Natural killer cell treated with Interleukin-12 subunit alpha and Interleukin-12 subunit beta and Interleukin-15 and Interleukin-18, amount 100 ng/mL, for 72 hours (primary cell): ENCODE data around the gene CCDC9B. TPM values are rescaled to one million over a fixed set of nuclear protein-coding genes. Genes with fewer than 3 reads are reported as not detected.

Experiments
- ATAC-seq, 2 donors: fragments of 150-1000 bp; cut with Tn5 transposase in 1 of 2; sonication (Bioruptor Pico), chemical (Tn5 transposase) in 1 of 2; 2 replicates each; pipeline ENCODE4 v1.10.0; 2021
- DNase-seq: peaks from one replicate; pipeline ENCODE4 v3.0.0; 2022; ENCODE audit warnings: low spot score
- H3K27ac Mint-ChIP-seq, 2 donors: 1 replicate in 1 of 2; 2 replicates in 1 of 2; pipeline ENCODE4 v1.8.0; 2022; ENCODE audit warnings: mixed read lengths in 2 of 2, mild to moderate bottlenecking in 1 of 2, moderate library complexity in 1 of 2
- H3K27me3 Mint-ChIP-seq, 2 donors: 1 replicate in 1 of 2; 2 replicates in 1 of 2; pipeline ENCODE4 v1.8.0; 2022; ENCODE audit warnings: mixed read lengths in 2 of 2
- H3K36me3 Mint-ChIP-seq: one replicate; pipeline ENCODE4 v1.8.0; 2022; ENCODE audit warnings: mixed read lengths
- H3K4me1 Mint-ChIP-seq, 2 donors: 1 replicate in 1 of 2; 2 replicates in 1 of 2; pipeline ENCODE4 v1.8.0; 2022; ENCODE audit warnings: low read depth in 2 of 2, mixed read lengths in 2 of 2, mild to moderate bottlenecking in 1 of 2
- H3K4me3 Mint-ChIP-seq: one replicate; pipeline ENCODE4 v1.8.0; 2022; ENCODE audit warnings: mixed read lengths
- H3K9me3 Mint-ChIP-seq: 2 replicates; pipeline ENCODE4 v1.8.0; 2022; ENCODE audit warnings: mixed read lengths
- total RNA-seq, 2 donors: library from RNA; stranded (reverse); gene quantifications; one replicate each; pipeline ENCODE4 v1.2.3, GENCODE V29; 2022

CCDC9B gene
- total RNA-seq, 2 donors from 2014 or later, result 0.29 to 0.47 TPM

DNA sequence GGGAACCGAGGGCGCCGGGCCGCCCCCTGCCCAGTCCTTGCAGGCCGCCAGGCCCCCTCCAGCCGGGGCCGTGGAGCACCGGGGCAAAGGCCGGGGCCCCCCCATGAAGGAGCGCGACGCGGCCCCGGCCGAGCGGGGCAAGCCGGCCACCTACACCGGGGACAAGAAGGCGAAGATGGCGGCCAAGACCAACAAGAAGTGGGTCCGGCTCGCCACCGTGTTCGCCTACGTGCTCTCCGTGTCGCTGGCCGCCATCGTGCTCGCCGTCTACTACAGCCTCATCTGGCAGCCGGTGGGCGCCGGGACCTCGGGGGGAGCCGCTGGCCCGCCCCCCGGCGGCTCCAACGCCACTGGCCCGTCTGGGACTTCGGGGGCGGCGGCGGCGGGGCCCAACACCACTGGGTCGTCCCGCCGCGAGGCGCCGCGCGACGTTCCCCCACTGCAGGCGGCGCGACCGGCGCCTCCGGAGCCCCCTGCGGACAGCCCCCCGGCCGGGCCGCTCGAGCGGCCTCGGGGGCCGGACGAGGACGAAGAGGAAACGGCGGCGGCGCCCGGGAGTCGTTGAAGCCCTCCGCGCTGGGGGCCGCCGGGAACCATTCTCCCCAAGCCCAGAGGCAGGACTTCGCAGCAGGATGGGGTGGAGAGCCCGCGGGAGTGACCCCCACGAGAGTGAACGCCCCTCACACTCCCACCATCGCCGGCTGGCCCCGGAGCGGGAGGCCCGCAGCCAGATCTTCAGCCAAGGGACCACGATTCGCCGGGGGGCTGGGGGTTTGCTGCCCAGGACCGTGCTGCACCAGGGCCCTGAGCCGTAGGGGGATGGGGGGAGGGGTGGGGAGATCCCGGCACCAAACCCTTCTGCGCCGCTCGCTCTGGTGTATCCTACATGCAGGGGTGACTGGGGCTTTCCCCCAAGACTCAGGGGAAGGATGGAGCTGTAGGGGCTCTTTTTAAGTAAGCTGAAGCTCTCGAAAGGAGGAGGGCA lies 16.5 kb downstream of the CCDC9B start:
- no peak for DNase-seq
- Mint-ChIP-seq H3K4me1 (peaks cover 37 to 50% of the 10 kb centered on the region in 2 donors), H3K27me3 (no peaks in the 10 kb centered on the region), H3K4me3 (peak overlapping the region; percentile 79), H3K27ac (no peak overlapping the region), H3K9me3 (no peaks in the 10 kb centered on the region), H3K36me3 (no peaks in the 10 kb centered on the region)
- ATAC-seq, result peak; percentile 11 to 13

DNA sequence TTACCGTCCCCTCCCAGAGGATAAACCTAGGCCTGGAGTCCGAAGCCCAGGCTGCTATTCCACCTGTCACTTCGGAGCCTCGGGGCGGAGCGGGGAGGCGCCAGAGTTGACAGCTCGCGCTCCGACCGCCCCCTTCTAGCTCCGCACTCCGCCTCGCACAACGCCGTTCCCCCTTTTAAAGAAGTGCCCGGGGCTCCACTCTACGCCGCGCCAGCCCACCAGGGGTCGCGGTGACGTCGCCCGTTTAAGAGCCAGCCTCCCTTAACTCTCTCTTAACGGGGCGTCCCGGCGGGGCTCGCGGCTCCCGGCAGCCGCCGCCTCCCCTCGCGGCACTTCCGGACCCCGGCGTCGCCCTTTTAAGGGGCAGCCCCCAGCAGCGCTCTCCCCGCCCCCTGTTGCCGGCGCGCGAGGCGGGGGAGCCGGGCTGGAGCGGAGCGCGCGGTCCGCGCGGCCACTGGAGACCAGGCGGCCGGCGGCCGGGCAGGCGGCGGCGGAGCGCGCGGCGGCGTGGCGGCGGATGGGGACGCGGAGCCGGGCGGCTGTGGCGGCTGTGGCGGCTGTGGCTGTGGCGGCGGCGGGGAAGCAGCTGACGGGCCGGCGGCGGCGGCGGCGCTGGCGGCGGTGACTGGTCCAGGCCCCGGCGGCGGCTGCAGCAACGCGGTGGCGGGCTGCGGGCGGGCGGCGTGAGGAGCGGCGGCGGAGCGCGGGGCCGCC lies 17.3 kb downstream of the CCDC9B start, which contains the start of gene INAFM2:
TSS of gene INAFM2 (plus strand) at position 454 of the 714 bp plus-strand sequence. CDS start 364 bp downstream, outside the sequence.
- H3K9me3 Mint-ChIP-seq, result no peaks in the 10 kb centered on the region
- H3K36me3 Mint-ChIP-seq, result no peaks in the 10 kb centered on the region

DNA sequence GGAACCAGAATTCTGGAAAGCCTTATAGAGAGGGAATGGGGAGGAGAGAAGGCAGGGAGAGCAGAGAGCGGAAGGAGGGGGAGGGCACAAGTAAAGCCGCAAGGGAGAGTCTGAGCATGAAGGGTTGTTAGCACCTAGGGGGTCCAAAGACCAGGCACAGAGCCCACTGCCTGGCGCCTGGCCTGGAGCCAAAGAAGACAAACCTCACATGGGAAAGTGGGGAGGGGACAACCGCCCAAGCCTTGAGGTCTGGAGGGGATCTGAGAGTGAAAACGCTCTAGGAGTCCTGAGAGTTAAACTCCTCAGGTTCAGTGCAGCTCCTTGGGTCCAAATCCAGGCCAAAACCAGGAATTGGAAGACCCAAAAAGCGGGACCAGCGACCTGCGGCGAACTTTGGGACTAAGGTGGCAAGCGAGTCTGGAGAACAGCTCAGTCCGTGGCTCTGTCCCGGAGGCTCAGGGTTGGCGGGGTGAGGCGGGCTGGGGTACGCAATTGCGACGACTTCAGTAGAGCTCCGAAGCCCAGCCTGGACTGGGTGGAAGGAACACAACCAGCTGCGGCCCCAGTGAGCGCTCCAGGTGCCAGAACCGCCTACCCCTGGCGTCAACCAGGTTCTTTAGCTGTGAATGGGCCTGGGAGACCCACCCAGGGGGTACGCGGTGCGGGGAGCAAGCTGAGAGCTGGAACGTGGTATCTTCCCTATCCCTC lies 18.1 kb downstream of the CCDC9B start:
- no peaks in the 10 kb centered on the region for H3K36me3 Mint-ChIP-seq
- H3K27me3 Mint-ChIP-seq, result no peaks in the 10 kb centered on the region
- DNase-seq, result no peak

More for the DNA sequence above, 17.3 kb downstream of the CCDC9B start, which contains the start of gene INAFM2:
- peak within 1 kb of the TSS; percentile 85 for H3K4me3 Mint-ChIP-seq
- no peaks in the 10 kb centered on the region for H3K27me3 Mint-ChIP-seq
- peaks cover 37 to 50% of the 10 kb centered on the region in 2 donors for H3K4me1 Mint-ChIP-seq
- peak within 1 kb of the TSS in 1 of 2 donors; percentile 63 for H3K27ac Mint-ChIP-seq
- peak; percentile 93 for DNase-seq
- peak; percentile 94 to 96 for ATAC-seq

DNA sequence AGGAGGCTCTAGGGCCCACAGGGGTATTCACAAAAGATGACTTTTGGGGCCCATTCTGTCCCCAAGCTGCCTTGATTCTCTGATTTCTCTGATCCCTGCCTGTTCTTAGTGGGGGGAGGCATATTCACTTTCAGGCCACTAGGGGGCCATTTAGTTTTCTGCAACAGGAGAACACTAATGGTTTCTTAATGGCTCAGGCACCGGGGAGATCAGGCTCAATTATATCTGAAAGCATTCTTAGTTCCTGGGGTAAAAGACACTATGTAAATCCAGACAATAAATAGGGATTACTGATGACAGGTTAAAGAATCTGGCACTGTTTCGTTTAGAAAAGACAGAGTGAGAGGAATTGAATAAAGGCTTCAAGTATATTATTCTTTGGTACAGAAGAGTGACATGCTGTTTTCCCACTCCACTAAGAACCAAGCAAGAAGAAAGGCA lies 19.8 kb downstream of the CCDC9B start:
- peak overlapping the region; percentile 44 for H3K4me3 Mint-ChIP-seq
- H3K27me3 Mint-ChIP-seq, result no peaks in the 10 kb centered on the region
- DNase-seq, result no peak
- no peaks in the 10 kb centered on the region for H3K36me3 Mint-ChIP-seq
- ATAC-seq, result no peak
- peaks cover 22 to 28% of the 10 kb centered on the region in 2 donors for H3K4me1 Mint-ChIP-seq
- no peaks in the 10 kb centered on the region for H3K9me3 Mint-ChIP-seq
- peak overlapping the region in 1 of 2 donors; percentile 9 for H3K27ac Mint-ChIP-seq

More for the DNA sequence above, 18.1 kb downstream of the CCDC9B start:
- H3K27ac Mint-ChIP-seq, result peak overlapping the region in 1 of 2 donors; percentile 63
- H3K4me1 Mint-ChIP-seq, result peaks cover 32 to 44% of the 10 kb centered on the region in 2 donors
- no peak for ATAC-seq
- H3K9me3 Mint-ChIP-seq, result no peaks in the 10 kb centered on the region
- peak overlapping the region; percentile 85 for H3K4me3 Mint-ChIP-seq

DNA sequence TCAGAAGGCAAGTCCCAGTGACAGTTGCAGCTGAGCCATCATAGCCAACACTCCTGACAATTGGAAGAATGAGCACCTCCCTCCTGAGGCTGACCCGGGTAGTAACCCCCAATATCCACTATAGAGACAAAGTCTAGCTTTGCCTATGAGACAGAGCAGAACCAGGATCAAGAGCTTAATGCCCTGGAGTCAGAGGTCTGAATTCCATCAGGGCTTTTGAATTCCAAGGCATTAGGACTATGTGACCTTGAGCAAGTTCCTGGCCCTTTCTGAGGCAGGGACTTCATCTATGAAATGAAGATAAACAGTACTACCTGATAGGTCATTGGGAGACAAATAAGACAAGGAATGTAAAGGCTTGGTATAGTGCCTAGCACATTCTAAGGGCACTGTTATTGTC lies 20.3 kb downstream of the CCDC9B start:
- Mint-ChIP-seq H3K36me3 (no peaks in the 10 kb centered on the region), H3K27me3 (no peaks in the 10 kb centered on the region), H3K4me3 (no peak overlapping the region), H3K4me1 (peaks cover 27 to 28% of the 10 kb centered on the region in 2 donors), H3K9me3 (no peaks in the 10 kb centered on the region), H3K27ac (no peak overlapping the region)
- DNase-seq (no peak), ATAC-seq (no peak)

DNA sequence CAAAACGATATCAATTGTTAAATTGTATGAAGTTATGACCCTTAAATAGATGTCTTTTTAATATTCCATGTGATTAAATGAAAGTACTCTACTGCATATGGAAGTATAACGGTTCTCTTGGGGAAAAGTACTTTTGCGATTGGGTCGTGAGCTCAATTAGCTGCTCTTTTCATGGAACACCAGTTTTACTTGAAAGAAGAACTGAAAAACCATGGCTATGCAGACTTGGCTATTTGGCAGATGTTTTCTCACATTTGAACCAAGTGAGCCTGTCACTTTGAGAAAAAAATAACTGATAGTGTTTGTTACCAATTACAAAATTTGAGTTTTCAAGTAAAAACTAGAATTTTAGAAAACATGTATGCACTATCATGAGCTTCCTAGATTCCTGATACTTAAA lies 23.2 kb downstream of the CCDC9B start:
- ATAC-seq (no peak), DNase-seq (no peak)
- H3K9me3 Mint-ChIP-seq, result no peaks in the 10 kb centered on the region
- H3K4me1 Mint-ChIP-seq, result peaks cover 35 to 36% of the 10 kb centered on the region in 2 donors
- H3K36me3 Mint-ChIP-seq, result no peaks in the 10 kb centered on the region
- no peaks in the 10 kb centered on the region for H3K27me3 Mint-ChIP-seq
- no peak overlapping the region for H3K4me3 Mint-ChIP-seq
- H3K27ac Mint-ChIP-seq, result no peak overlapping the region

DNA sequence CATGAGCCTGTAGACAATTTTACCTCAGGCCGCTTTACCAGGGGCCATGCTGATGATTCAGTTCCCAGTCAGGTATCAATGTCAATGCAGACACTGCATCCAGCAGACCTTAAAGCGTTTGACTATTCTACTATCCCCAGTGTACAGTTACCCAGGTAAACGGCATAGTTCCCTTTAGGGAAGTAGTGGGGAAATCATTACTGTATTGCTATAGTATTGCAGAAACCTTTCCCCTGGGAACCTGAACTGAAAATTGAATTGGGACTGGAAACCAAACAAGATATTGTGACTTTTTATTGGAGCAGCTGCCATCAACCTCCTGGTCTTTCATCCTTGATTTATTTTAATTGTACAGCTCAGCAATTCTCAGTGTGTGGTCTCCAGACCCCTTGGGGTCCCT lies 23.8 kb downstream of the CCDC9B start:
- ATAC-seq (no peak), DNase-seq (no peak)
- Mint-ChIP-seq H3K9me3 (no peaks in the 10 kb centered on the region), H3K4me1 (peaks cover 34 to 35% of the 10 kb centered on the region in 2 donors), H3K36me3 (no peaks in the 10 kb centered on the region), H3K4me3 (no peak overlapping the region), H3K27ac (no peak overlapping the region), H3K27me3 (no peaks in the 10 kb centered on the region)

DNA sequence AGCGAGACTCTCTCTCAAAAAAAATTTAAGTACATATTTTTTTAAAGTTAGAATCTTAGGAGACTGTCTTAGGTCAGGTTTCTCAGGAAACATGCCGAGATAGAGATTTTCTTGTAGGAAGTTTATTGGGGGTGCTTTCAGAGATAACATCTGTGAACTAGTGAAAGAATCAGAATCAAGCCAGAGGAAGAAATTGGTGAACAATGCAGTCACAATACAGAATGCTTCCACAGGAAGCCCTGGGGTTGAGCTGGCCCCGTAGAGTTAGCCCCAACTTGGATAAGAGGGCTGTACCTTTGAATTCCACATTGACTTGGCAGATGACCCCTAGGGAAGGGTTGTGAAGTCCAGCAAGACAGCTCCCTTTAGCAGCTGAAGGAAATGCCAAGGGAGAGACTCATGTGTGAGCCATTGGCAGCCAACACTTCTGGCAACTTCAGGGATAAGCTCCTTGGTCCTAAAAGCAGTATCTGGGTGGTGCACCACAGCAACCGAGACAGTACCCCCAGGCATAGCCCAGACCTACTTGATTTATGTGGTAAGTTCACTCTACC lies 25.9 kb downstream of the CCDC9B start:
- DNase-seq, result no peak
- Mint-ChIP-seq H3K27me3 (no peaks in the 10 kb centered on the region), H3K4me1 (peaks cover 30 to 31% of the 10 kb centered on the region in 2 donors), H3K27ac (no peak overlapping the region), H3K36me3 (no peaks in the 10 kb centered on the region), H3K9me3 (no peaks in the 10 kb centered on the region), H3K4me3 (no peak overlapping the region)
- no peak for ATAC-seq

DNA sequence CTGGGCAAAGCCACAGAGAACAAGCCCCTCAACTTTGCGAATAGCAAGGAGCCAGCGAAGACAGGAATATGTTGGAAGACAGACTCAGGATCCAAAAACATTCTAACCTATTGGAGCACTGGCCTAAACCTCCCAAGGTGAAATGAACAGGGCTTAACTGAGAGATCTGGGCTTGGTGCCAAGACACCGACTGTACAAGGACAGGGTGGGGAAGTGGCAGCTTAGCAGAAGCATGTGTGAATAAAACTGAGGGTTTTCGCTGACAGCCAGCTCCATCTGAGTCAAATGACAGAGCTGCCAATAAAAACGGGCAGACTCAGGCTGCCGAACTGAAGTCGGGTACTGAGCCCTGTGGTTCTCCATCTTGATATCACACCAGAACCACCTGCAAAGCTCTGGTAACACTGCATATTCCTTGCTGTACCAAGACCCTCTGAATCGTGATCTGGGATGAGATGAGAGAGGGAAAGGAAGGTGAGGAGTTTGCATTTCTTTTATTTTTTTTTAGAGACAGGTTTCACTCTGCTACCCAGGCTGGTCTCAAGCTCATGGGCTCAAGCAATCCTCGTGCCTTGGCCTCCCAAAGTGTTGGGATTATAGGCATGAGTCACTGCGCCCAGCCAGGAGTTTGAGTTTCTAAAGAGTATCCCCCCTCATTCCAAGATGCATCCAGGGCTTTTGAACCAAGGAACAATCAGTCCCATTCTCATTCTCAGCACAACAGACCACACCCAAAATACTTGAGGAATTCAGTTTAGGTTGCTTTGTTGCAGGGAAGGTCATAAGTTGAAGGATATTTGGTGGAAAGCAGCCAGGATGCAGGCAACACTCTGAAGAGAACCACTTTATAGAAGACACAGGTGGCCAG lies 27.0 kb downstream of the CCDC9B start:
- Mint-ChIP-seq H3K36me3 (no peaks in the 10 kb centered on the region), H3K4me3 (peak overlapping the region; percentile 67), H3K27me3 (no peaks in the 10 kb centered on the region), H3K4me1 (peaks cover 38 to 40% of the 10 kb centered on the region in 2 donors), H3K9me3 (no peaks in the 10 kb centered on the region), H3K27ac (peak overlapping the region; percentile 65 to 76)
- ATAC-seq (peak in 1 of 2 donors; percentile 63), DNase-seq (peak; percentile 63)

DNA sequence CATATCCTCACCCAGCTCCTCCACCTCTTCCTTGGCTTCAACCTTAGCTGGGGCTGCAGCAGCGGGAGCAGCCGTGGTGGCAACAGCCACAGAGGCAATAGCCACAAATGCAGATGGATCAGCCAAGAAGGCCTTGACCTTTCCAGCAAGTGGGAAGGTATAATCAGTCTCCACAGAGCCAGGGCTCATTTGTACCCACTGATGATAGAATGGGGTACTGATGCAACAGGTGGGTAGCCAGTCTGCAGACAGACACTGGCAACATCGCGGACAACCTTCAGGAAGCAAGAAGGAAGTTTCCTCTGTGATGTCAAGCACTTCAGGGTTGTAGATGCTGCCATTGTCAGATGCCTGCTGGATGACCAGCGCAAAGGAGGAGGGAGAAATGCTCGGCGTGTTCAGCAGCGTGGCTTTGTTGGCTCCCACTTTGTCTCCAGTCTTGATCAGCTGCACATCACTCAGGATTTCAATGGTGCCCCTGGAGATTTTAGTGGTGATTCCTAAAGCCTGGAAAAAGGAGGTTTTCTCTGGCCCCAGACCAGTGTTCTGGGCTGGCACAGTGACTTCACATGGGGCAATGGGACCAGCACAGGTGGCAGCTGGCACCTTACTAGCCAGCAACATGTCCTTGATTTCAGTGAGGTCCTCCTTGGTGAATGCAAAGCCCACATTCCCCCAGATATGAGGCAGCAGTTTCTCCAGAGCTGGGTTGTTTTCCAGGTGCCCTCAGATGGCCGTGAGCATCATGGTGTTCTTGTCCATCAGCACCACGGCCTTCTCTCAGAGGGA lies 28.2 kb downstream of the CCDC9B start:
- H3K4me1 Mint-ChIP-seq, result peaks cover 43 to 45% of the 10 kb centered on the region in 2 donors
- ATAC-seq (no peak), DNase-seq (peak; percentile 55)
- H3K36me3 Mint-ChIP-seq, result no peaks in the 10 kb centered on the region
- H3K4me3 Mint-ChIP-seq, result no peak overlapping the region
- no peaks in the 10 kb centered on the region for H3K27me3 Mint-ChIP-seq
- no peaks in the 10 kb centered on the region for H3K9me3 Mint-ChIP-seq
- H3K27ac Mint-ChIP-seq, result no peak overlapping the region

DNA sequence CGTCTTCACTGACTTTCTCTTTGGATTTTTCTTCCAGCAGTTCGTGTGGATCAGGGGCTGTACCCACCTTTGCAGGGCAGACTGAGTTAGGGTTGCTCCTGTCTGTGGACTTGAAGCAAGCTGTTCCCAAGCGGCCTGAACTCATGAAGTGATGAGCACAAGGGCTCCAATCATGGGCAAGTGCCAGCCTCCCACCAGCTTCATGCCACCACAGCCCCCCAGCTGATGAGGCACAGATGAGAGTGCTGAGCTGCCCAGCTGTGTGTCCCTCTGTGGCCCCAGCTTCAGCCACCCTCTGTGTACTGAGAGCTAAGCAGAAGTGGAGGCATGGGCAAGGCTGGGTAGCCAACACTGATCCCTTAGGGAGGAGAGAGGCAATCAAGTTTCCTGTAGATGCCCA lies 29.7 kb downstream of the CCDC9B start:
- peaks cover 52 to 55% of the 10 kb centered on the region in 2 donors for H3K4me1 Mint-ChIP-seq
- no peaks in the 10 kb centered on the region for H3K36me3 Mint-ChIP-seq
- no peaks in the 10 kb centered on the region for H3K27me3 Mint-ChIP-seq
- no peak overlapping the region for H3K4me3 Mint-ChIP-seq
- H3K27ac Mint-ChIP-seq, result peak overlapping the region in 1 of 2 donors; percentile 39
- H3K9me3 Mint-ChIP-seq, result no peaks in the 10 kb centered on the region
- ATAC-seq (no peak), DNase-seq (peak; percentile 13)
